HepG2 (cell line): ENCODE measurements around the gene FBXO11. TPM values are rescaled to one million over a fixed set of nuclear protein-coding genes. Genes with fewer than 3 reads are reported as not detected.

Experiments used
- HNRNPL ChIP-seq: fragments of 200-400 bp; formaldehyde crosslinking; IDR thresholded peaks from 2 replicates; pipeline ENCODE4 v1.6.1; 2017; ENCODE audit warnings: mild to moderate bottlenecking, low read depth, low read length
- NR2C2 ChIP-seq: sonication (generic); formaldehyde crosslinking; IDR thresholded peaks from 2 replicates; pipeline ENCODE4 v1.4.0; 2020; ENCODE audit warnings: missing genetic modification reagents, mild to moderate bottlenecking, moderate library complexity, borderline replicate concordance
- RBM39 ChIP-seq: fragments of 200-400 bp; formaldehyde crosslinking; IDR thresholded peaks from one replicate; pipeline ENCODE4 v1.6.1; 2018; ENCODE audit warnings: antibody characterized with exemption, mild to moderate bottlenecking, low read depth, low read length; ENCODE audit not compliant: poor library complexity, severe bottlenecking
- ZNF335 ChIP-seq: sonication (generic); formaldehyde crosslinking; IDR thresholded peaks from 2 replicates; pipeline ENCODE4 v1.4.0; 2020; ENCODE audit warnings: missing genetic modification reagents
- ZNF672 ChIP-seq: sonication (generic); formaldehyde crosslinking; IDR thresholded peaks from 2 replicates; pipeline ENCODE4 v1.8.1; 2022; ENCODE audit warnings: missing genetic modification reagents
- polyA plus RNA-seq, 8 experiments: library from polyadenylated mRNA; depleted of rRNA in 3 of 8; stranded (reverse) in 7 of 8; unstranded in 1 of 8; fragments of >200 nt; fragmentation: Illumina TruSeq in 4 of 8; extraction: Trizol in 4 of 8; gene quantifications; 2 replicates each; pipeline versions ENCODE4 v1.2.1 to v1.2.3, GENCODE V29; 2011 to 2016; ENCODE audit warnings: low read depth in 4 of 8, missing spikeins in 1 of 8, mixed read lengths in 1 of 8; ENCODE audit not compliant: insufficient read depth in 1 of 8
- total RNA-seq, 5 experiments: library from RNA; depleted of rRNA; stranded (reverse); fragments of >200 nt; fragmentation: Illumina TruSeq; extraction: Trizol; gene quantifications; 2 replicates each; pipeline ENCODE4 v1.2.3, GENCODE V29; 2016; ENCODE audit warnings: low read depth in 1 of 5
- TF ChIP-seq, protein P1 (sequence below): sonication (generic); formaldehyde crosslinking; IDR thresholded peaks from one replicate; pipeline ENCODE4 v1.5.1; 2020; ENCODE audit warnings: mild to moderate bottlenecking, missing genetic modification reagents; ENCODE audit errors: not compliant biosample characterization

FBXO11 gene
- total and polyA plus RNA-seq, 2 of the 13 experiments (the other 11 are each of a cell fraction or from before 2014, with no cell fraction given), result 27.9 to 47.6 TPM

DNA sequence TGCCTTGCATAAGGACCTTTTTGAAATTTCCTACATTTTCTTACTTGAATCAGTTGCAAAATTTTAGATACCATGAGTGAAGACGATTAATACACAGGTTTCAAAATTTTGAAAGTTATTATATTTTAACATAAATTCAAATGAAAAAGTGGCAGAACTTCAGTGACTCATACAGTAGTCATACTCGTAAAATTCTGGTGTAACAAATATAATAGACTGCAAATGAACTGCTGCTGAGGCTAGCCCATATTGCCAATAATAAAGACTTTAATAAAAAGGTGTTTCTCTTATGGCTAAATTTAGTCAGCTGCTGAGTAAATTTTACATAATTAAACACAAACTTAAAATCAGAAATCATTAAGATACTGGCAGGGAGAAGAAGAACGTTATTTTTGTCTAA is 86.5 kb downstream of the FBXO11 start (continued):
- TF ChIP-seq, protein P1, sequence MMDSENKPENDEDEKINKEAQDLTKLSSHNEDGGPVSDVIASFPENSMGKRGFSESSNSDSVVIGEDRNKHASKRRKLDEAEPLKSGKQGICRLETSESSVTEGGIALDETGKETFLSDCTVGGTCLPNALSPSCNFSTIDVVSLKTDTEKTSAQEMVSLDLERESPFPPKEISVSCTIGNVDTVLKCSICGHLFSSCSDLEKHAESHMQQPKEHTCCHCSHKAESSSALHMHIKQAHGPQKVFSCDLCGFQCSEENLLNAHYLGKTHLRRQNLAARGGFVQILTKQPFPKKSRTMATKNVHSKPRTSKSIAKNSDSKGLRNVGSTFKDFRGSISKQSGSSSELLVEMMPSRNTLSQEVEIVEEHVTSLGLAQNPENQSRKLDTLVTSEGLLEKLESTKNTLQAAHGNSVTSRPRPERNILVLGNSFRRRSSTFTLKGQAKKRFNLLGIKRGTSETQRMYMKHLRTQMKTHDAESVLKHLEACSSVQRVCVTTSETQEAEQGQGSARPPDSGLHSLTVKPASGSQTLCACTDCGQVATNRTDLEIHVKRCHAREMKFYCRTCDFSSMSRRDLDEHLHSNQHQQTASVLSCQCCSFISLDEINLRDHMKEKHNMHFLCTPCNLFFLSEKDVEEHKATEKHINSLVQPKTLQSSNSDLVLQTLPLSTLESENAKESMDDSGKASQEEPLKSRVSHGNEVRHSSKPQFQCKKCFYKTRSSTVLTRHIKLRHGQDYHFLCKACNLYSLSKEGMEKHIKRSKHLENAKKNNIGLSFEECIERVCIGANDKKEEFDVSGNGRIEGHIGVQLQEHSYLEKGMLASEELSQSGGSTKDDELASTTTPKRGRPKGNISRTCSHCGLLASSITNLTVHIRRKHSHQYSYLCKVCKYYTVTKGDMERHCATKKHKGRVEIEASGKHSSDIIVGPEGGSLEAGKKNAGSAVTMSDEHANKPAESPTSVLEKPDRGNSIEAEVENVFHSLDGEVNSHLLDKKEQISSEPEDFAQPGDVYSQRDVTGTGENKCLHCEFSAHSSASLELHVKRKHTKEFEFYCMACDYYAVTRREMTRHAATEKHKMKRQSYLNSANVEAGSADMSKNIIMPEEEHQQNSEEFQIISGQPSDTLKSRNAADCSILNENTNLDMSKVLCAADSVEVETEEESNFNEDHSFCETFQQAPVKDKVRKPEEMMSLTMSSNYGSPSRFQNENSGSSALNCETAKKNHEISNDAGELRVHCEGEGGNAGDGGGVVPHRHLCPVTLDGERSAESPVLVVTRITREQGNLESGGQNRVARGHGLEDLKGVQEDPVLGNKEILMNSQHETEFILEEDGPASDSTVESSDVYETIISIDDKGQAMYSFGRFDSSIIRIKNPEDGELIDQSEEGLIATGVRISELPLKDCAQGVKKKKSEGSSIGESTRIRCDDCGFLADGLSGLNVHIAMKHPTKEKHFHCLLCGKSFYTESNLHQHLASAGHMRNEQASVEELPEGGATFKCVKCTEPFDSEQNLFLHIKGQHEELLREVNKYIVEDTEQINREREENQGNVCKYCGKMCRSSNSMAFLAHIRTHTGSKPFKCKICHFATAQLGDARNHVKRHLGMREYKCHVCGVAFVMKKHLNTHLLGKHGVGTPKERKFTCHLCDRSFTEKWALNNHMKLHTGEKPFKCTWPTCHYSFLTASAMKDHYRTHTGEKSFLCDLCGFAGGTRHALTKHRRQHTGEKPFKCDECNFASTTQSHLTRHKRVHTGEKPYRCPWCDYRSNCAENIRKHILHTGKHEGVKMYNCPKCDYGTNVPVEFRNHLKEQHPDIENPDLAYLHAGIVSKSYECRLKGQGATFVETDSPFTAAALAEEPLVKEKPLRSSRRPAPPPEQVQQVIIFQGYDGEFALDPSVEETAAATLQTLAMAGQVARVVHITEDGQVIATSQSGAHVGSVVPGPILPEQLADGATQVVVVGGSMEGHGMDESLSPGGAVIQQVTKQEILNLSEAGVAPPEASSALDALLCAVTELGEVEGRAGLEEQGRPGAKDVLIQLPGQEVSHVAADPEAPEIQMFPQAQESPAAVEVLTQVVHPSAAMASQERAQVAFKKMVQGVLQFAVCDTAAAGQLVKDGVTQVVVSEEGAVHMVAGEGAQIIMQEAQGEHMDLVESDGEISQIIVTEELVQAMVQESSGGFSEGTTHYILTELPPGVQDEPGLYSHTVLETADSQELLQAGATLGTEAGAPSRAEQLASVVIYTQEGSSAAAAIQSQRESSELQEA (CRISPR knock-in tag), result no peak
- no peak for TF ChIP-seq ZNF335 (CRISPR knock-in tag)
- TF ChIP-seq RBM39, result no peak
- no peak for TF ChIP-seq HNRNPL
- no peak for TF ChIP-seq ZNF672 (CRISPR knock-in tag)
- TF ChIP-seq NR2C2 (CRISPR knock-in tag), result no peak
